Cardiac atrium fibroblast (primary cell): ENCODE data around the gene RANGAP1. TPM values are rescaled to one million over a fixed set of nuclear protein-coding genes. Genes with fewer than 3 reads are reported as not detected.

Experiments used
- total RNA-seq: library from RNA; depleted of rRNA; stranded (reverse); fragments of >200 nt; gene quantifications from 2 replicates; pipeline ENCODE4 v1.2.3, GENCODE V29; 2015

RANGAP1 gene
- total RNA-seq: 43.9 and 68.9 TPM in 2 replicates

DNA sequence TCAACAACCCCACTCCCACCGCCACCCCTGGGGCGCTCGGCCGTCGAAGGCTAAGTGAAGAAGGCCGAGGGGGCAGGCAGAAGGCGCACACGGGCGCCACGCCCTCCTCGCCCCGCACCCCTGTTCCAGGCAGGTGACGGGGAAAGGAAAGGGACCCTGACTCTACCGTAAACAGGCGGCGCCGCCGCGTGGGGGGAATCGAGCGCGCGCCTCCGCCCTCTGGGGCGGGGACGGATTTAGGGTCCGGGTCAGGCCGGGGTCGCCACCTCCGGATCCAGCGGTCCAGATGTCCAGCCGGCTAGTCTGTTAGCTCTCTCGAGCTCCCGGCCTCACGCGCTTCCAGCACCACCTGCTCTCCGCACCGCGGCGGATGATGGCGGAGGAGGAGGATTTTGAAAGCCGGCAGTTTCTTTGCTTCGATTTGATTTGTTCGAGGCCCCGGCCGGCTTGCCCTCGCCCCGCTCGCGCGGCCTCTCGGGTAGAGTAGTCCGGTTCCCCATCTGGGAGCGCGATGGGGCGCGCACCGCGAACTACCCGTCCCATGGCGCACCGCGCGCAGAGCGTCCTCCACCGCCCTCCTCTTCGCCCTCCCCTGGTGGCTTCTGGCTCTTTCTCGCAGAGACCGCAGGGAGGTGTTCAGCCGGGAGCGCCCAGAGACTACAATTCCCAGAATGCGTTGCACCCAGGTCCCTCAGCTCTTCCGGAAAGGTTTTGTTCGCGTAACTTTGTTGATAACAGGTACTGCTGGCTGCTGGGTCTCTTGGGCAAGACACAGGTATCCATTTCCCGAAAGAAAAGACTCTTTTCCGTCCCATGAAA lies at the start of gene RANGAP1:
Gene RANGAP1, minus strand, starts transcription at position 368 of the 819 bp plus-strand sequence. CDS start 5,143 bp downstream, outside the sequence.

DNA sequence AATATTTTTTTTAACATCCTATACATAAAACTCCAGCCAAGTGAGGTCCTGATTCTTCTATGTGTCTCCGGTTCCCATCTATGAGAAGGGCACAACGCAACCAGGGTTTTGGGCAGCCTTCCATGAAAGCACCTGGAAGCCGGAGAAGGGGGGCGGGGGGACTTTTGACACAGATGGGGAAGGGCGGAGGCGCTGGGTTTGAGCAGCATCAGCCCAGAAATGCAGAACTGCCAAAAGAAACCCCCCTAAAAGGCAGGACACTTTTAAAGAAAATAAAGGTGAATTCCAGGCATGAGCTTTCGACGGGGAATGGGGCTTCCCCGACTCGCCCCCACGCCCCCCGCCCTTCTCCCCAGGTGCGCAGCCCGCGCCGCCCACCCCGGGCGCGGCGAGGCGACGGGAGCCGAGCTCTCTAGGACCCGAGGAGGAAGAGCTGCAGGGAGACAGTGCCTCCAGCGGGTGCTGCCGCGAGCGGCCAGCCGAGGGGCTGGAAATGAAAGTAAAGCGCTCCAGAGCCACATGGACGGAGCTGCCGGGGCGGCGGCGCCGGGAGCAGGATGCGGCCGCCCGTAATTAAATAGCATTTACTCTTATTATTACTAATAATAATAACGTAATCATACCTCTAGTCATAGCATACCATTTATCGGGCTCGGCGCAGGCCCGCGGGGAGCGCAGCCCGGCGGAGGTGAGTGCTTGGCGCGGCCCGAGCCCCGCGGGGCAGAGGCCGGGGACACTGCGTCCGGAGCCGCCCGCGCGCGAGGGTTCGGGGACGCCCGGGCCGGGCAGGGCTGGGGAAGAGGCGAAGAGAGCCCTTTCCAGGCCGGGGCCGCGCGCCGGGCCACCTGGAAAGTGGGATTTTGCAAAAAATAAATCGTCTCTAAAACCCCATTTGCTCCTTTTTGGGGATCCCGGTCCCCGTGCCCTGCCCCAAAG lies 15.4 kb upstream of the RANGAP1 start, which contains the start of gene ZC3H7B:
Gene ZC3H7B, plus strand, starts transcription at position 441 of the 936 bp plus-strand sequence. CDS start 19,136 bp downstream, outside the sequence.

DNA sequence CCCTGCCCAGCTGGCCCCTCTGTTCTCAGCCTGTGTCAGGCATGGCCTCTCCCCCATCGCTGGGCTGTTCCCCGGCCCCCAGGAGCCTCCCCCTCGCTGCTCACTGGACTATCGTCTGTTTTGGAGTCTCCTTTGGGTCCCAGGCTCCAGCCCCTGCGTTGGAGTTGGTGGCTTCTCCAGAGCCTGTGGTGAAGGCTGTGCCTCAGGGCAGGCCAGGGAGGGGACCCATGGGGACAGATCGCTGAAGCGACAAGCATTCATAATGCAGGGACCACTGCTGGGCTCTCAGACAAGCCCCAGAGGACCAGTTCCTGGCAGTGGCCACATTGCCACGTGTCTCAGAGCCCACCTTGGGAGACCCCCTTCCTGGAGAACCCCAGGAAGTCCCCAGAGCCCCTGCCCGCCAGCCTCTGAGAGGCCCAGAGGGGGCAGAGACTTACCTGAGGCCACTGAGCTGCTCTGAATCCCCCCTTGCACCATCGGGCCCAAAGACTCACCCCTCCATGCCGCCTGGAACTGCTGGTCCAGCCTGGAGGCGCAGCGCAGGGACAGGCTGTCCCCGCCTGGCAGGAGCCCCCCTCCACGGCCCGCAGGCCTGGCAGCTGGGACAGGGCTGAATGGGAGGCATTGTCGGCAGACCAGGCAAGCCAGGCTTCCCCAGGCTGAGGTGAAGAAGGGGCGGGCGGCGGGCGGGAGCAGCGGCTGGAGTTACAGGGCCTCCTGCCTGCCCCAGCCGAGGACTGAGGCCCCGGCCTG lies 45.4 kb downstream of the RANGAP1 start, which contains the start of gene CHADL:
Gene CHADL, minus strand, starts transcription at position 555 of the 756 bp plus-strand sequence. Its CDS starts 50 bp downstream, at position 505.

GRCh38 chr22:41204992-41205900 lies 80.7 kb downstream of the RANGAP1 start, which contains the start of gene L3MBTL2:
Gene L3MBTL2, plus strand, starts transcription at chr22:41205312. Its CDS starts 51 bp downstream, at chr22:41205363.

Other genes with a start within 250 kb of the RANGAP1 start
- gene EP300, start 193.6 kb downstream of the RANGAP1 start, total RNA-seq: 27.2 and 47.3 TPM in 2 replicates
- 15.5 and 19.4 TPM in 2 replicates for gene L3MBTL2, start 80.9 kb downstream of the RANGAP1 start, total RNA-seq
- 0.16 and 0.18 TPM in 2 replicates for gene CHADL, start 45.3 kb downstream of the RANGAP1 start, total RNA-seq
- gene ZC3H7B, start 15.3 kb upstream of the RANGAP1 start, total RNA-seq: 41.9 and 60.9 TPM in 2 replicates
- gene TEF, start 95.8 kb upstream of the RANGAP1 start, total RNA-seq: 3.1 and 4.2 TPM in 2 replicates
- 21.8 and 33.2 TPM in 2 replicates for gene TOB2, start 160.6 kb upstream of the RANGAP1 start, total RNA-seq
- 35.2 and 39.5 TPM in 2 replicates for gene PHF5A, start 182.5 kb upstream of the RANGAP1 start, total RNA-seq
- gene ACO2, start 182.9 kb upstream of the RANGAP1 start, total RNA-seq: 59.6 and 74.5 TPM in 2 replicates